Measurements from ENCODE around the gene EFHB. TPM values are rescaled to one million over a fixed set of nuclear protein-coding genes. Genes with fewer than 3 reads are reported as not detected.
"Not testable (repeated sequence)": the region's sequence is repeated elsewhere in the genome, so short reads cannot be mapped to it uniquely, and the experiment has no call there.

The EFHB gene, protein sequence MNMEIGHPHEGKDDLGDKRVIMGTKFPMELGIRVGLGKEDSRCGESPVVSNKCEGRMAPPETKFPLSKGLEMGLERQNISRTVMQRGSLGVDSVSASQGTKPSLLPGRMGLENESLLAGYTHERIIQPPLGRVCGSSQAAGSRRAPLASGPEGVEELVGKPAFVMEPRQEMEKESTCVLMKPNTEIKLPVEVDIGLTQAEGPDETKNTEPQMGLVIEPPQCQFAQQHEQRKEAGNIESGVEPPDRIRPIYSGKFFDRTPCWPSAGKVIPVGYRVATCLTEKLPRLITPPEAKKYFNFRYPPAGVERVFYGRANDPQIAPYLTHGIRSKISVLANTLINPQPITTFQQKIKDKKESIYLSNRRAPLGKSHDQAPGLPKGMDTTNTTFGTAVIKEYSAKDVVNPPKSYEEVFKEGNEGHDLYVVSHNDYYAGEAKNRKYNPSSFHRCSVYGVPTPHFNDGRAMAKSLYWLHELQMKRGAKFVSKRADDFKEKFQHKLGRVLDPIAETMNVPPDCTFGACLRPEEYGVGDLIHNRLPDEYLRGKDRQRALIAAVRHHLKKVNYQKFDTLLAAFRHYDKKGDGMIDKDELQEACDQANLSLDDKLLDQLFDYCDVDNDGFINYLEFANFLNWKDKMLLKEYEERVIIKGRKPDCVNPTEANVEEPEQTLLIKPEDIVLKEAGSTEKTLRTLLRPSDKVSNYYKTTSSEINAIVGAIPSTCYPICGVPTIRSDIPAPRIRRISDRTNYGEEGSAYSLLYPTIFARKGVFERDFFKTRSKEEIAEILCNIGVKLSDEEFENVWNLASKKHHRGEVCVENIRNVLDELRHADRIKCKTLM
- polyA plus RNA-seq (2012; ENCODE audit: missing spikeins): not detected

DNA sequence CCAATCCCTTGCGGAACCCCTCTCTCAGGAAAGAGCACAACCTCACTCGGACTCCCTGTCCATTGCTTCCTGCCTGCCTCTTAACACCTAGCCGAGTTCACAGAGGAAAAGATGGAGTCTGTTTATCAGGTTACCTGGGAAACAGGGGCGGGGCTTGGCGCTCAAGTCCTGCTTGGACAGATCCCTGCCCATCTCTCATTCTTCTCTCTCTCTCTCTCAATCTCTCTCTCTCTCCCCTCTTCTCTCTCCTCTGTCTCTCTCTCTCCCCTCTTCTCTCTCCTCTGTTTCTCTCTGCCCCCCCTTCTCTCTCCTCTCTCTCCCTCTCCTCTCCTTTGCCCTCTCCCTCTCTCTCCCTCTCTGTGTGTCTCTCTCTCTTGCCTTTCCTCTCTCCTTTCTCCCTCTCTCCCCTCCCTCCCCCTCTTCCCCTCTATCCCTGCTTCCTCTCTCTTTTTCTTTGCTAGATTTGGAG lies at the start of gene EFHB:
TSS of gene EFHB (minus strand) at position 120 of the 469 bp plus-strand sequence. CDS start 199 bp downstream, outside the sequence.
- FAIRE-seq: no peak
- DNase-seq (ENCODE audit: insufficient read length): no peak
- TF ChIP-seq TAF1 (IDR thresholded peaks at IDR 0.05; ENCODE audit: borderline replicate concordance, low read depth, low read length) (no peak), POLR2AphosphoS5 (IDR thresholded peaks at IDR 0.05; ENCODE audit: low read depth, low read length) (no peak), POLR2A (IDR thresholded peaks at IDR 0.05; ENCODE audit: low read depth, low read length) (no peak)

DNA sequence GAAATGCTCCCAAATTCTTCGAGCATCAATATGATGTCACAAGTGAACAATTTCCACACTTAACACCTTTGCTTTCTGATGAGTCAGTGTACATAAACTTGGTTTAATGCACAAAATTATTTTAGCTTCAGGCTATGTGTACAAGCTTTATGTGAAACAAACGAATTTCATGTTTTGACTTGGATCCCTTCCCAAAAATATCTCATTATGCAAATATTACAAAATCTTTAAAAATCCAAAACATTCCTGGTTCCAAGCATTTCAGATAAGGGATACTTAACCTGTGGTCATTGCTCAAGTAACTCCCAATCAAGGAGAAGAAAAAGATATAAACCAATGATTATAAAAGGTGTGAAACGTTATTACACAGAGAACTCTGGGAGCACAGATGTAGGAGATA lies 38.0 kb upstream of the EFHB start:
- no peak for DNase-seq (ENCODE audit: insufficient read length)
- FAIRE-seq: no peak
- TF ChIP-seq POLR2AphosphoS5 (IDR thresholded peaks at IDR 0.05; ENCODE audit: low read depth, low read length) (no peak), POLR2A (IDR thresholded peaks at IDR 0.05; ENCODE audit: low read depth, low read length) (no peak), TAF1 (IDR thresholded peaks at IDR 0.05; ENCODE audit: borderline replicate concordance, low read depth, low read length) (no peak)

DNA sequence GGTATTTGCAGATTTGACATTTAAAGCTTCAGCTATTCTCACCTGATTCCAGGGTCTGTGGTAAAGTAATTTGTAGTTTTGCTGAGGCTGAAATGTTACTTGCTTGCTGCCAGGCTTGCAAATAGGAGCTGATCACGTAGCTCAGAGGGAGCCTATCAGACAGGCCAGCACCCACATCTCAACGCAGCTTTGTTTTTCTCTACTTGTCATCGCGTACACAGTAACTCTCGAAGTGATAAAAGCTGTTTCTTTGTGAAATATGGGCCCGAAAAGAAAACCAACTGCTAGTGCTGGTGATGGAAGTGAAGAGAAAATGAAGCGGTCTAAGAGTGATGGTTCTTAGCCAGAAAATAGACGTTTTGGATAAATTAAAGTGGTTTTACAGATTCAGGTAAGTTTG lies 36.3 kb upstream of the EFHB start:
- no peak for TF ChIP-seq POLR2A (IDR thresholded peaks at IDR 0.05; ENCODE audit: low read depth, low read length)
- no peak for TF ChIP-seq POLR2AphosphoS5 (IDR thresholded peaks at IDR 0.05; ENCODE audit: low read depth, low read length)
- TF ChIP-seq TAF1 (IDR thresholded peaks at IDR 0.05; ENCODE audit: borderline replicate concordance, low read depth, low read length): no peak
- FAIRE-seq: no peak
- no peak for DNase-seq (ENCODE audit: insufficient read length)

DNA sequence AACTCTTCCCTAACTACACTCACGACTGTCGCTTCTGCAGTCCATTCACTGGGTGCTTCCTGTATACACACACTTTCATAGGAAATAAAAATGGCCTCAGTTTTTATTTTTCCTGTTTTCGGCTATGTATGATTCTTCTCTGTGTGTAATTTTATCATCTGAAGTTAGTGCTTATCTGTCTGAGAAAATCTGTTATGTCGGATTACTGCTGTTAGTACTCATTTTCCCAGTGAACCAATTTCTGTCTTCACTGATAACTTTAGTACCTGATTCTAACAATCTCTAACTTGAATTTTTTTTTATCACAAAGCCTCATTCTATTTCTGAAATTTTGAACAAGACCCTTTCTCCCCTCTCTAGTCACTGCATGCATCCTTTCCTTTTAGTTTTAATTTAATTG lies 33.8 kb upstream of the EFHB start:
- DNase-seq (ENCODE audit: insufficient read length): no peak
- TF ChIP-seq POLR2A (IDR thresholded peaks at IDR 0.05; ENCODE audit: low read depth, low read length): no peak
- no peak for TF ChIP-seq POLR2AphosphoS5 (IDR thresholded peaks at IDR 0.05; ENCODE audit: low read depth, low read length)
- TF ChIP-seq TAF1 (IDR thresholded peaks at IDR 0.05; ENCODE audit: borderline replicate concordance, low read depth, low read length): no peak
- no peak for FAIRE-seq

DNA sequence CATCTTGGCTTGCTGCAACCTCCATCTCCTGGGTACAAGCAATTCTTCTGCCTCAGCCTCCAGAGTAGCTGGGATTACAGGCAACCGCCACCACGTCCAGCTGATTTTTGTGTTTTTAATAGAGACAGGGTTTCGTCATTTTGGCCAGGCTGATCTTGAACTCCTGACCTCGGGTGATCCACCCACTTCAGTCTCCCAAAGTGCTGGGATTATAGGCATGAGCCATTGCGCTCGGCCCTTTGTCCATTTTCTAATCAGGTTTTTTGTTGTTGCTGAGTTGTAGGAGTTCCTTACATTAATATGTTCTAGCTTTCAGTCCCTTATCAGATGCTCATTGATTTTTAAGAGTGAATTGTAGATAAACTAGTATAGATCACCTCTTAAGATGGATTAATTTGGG lies 33.2 kb upstream of the EFHB start:
- TF ChIP-seq POLR2A (IDR thresholded peaks at IDR 0.05; ENCODE audit: low read depth, low read length): no peak
- DNase-seq (ENCODE audit: insufficient read length) (no peak), FAIRE-seq (no peak)

DNA sequence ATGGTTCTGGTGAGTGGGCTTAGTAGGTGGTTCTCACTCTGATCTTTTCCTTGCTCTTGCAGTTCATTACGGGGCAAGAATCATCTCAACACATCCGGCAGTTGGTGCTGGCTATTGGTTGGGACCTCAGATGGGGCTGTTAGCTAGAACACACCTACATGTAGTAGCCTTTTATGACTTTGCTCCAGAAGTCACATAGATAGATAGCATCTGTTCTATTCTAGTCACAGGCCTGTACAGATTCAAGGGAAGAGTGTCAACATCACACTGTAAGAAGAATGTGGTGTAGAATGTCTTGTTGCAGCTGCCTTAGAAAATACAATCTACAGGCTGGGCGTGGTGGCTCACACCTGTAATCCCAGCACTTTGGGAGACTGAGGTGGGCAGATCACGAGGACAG lies 27.9 kb upstream of the EFHB start:
- no peak for TF ChIP-seq POLR2AphosphoS5 (IDR thresholded peaks at IDR 0.05; ENCODE audit: low read depth, low read length)
- no peak for TF ChIP-seq TAF1 (IDR thresholded peaks at IDR 0.05; ENCODE audit: borderline replicate concordance, low read depth, low read length)
- no peak for TF ChIP-seq POLR2A (IDR thresholded peaks at IDR 0.05; ENCODE audit: low read depth, low read length)
- no peak for FAIRE-seq
- DNase-seq (ENCODE audit: insufficient read length): no peak

DNA sequence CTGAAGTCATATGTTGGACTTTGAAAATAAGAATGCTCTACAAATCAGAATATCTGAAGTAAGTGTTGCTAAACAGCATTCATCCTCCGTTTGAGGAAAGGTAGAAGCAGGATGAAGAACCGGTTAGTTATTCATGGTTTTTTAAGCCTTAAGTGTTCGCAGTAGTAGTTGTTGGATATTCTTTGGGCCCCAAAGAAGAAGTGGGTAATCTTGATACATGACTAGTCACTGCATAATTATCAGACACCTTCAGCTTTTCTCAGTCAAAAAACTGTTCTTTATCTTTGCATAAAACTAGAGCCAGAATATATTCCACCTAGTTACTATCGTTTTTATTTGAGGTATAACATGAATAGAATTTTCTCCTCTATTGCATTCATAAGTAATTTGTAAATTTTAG lies 26.7 kb upstream of the EFHB start:
- no peak for FAIRE-seq
- TF ChIP-seq TAF1 (IDR thresholded peaks at IDR 0.05; ENCODE audit: borderline replicate concordance, low read depth, low read length) (no peak), POLR2A (IDR thresholded peaks at IDR 0.05; ENCODE audit: low read depth, low read length) (no peak), POLR2AphosphoS5 (IDR thresholded peaks at IDR 0.05; ENCODE audit: low read depth, low read length) (no peak)

DNA sequence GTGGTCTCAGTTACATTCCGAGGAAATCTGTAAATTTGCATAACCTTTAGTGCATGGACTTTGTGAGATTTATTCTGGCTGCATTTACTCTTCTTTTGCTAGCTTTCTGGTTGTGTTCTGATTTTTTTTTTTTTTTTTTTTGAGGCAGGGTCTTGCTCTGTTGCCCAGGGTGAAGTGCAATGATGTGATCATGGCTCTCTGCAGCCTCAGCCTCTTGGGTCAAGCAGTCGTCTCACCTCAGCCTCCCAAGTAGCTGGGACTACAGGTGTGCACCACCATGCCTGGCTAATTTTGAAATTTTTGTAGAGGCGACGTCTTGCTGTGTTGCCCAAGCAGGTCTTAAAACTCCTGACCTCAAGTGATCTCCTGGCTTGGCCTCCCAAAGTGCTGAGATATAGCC lies 25.5 kb upstream of the EFHB start:
- TF ChIP-seq POLR2AphosphoS5 (IDR thresholded peaks at IDR 0.05; ENCODE audit: low read depth, low read length) (no peak), POLR2A (IDR thresholded peaks at IDR 0.05; ENCODE audit: low read depth, low read length) (no peak), TAF1 (IDR thresholded peaks at IDR 0.05; ENCODE audit: borderline replicate concordance, low read depth, low read length) (no peak)
- DNase-seq (ENCODE audit: insufficient read length) (no peak), FAIRE-seq (no peak)

More for the DNA sequence above, 26.7 kb upstream of the EFHB start:
- DNase-seq (ENCODE audit: insufficient read length): no peak

DNA sequence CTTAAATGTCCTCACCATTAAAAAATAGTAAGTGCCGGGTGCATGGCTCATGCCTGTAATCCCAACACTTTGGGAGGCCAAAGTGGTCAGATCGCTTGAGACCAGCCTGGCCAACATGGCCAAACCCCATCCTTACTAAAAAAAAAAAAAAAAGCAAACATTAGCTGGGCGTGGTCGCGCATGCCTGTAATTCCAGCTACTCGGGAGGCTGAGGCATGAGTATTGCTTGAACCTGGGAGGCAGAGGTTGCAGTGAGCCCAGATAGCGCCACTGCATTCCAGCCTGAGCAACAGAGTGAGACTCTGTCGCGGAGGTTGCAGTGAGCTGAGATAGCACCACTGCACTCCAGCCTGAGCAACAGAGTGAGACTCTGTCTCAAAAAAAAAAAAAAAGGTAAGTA lies 23.3 kb upstream of the EFHB start:
- FAIRE-seq; DNase-seq (ENCODE audit: insufficient read length): not testable (repeated sequence)

DNA sequence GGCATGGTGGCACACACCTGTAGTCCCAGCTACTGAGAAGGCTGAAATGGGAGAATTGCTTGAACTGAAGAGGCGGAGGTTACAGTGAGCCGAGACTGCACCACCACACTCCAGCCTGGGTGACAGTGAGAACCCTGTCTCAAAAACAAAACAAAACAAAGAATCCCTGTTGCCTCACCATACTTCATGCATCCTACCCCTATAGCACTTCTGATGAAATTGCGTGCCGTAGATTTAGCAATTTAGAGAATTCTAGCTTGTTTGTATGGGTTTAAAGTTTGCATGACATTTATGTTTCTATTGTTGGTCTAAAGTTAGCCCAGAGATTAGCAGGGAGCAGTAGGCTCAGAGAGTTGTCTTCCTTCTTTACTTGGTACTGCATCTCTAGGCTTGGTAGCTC lies 20.7 kb upstream of the EFHB start:
- DNase-seq (ENCODE audit: insufficient read length): no peak
- TF ChIP-seq POLR2AphosphoS5 (IDR thresholded peaks at IDR 0.05; ENCODE audit: low read depth, low read length) (no peak), TAF1 (IDR thresholded peaks at IDR 0.05; ENCODE audit: borderline replicate concordance, low read depth, low read length) (no peak), POLR2A (IDR thresholded peaks at IDR 0.05; ENCODE audit: low read depth, low read length) (no peak)
- no peak for FAIRE-seq

DNA sequence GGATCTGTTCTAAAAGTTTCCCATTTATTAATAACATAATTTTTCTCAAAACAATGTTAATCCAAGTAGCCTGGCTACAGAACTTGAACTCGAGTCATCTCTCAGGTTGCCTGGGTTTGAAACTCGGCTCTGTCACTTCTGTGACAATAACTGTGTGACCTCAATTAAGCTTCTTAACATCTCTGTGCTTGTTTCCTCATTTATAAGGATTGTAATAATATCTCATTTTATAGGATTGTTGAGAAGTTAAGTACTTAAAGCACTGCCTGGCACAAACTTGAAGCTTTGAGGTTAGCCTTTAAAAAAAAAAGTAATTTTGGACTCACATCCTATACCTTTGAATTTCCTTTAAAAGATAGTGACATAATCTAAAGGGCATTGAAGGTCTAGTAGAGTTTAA lies 16.3 kb upstream of the EFHB start:
- TF ChIP-seq POLR2AphosphoS5 (IDR thresholded peaks at IDR 0.05; ENCODE audit: low read depth, low read length) (no peak), POLR2A (IDR thresholded peaks at IDR 0.05; ENCODE audit: low read depth, low read length) (no peak), TAF1 (IDR thresholded peaks at IDR 0.05; ENCODE audit: borderline replicate concordance, low read depth, low read length) (no peak)
- DNase-seq (ENCODE audit: insufficient read length) (no peak), FAIRE-seq (no peak)

DNA sequence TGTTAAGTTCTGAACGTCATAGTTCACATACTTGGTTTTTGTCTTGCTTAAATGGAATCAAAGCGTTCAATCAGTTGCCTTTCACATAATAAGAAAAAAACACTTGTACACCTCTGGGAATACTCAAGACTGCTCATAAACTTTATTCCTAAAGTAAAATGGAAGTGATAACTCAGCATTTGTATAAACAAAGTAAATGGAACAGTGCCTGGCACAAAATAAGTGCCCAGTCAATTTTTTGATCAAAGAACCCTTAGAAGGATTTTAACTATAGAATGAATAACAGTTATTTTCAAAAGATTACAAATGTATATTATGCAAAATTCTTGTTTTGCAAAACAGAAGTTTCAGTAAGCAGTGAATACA lies 14.2 kb upstream of the EFHB start:
- FAIRE-seq (no peak), DNase-seq (ENCODE audit: insufficient read length) (no peak)
- no peak for TF ChIP-seq POLR2A (IDR thresholded peaks at IDR 0.05; ENCODE audit: low read depth, low read length)
- no peak for TF ChIP-seq TAF1 (IDR thresholded peaks at IDR 0.05; ENCODE audit: borderline replicate concordance, low read depth, low read length)
- TF ChIP-seq POLR2AphosphoS5 (IDR thresholded peaks at IDR 0.05; ENCODE audit: low read depth, low read length): no peak

All from GM12892 (cell line).